ENCODE measurements around the gene RBM46. TPM values are rescaled to one million over a fixed set of nuclear protein-coding genes. Genes with fewer than 3 reads are reported as not detected.

RBM46 gene, protein sequence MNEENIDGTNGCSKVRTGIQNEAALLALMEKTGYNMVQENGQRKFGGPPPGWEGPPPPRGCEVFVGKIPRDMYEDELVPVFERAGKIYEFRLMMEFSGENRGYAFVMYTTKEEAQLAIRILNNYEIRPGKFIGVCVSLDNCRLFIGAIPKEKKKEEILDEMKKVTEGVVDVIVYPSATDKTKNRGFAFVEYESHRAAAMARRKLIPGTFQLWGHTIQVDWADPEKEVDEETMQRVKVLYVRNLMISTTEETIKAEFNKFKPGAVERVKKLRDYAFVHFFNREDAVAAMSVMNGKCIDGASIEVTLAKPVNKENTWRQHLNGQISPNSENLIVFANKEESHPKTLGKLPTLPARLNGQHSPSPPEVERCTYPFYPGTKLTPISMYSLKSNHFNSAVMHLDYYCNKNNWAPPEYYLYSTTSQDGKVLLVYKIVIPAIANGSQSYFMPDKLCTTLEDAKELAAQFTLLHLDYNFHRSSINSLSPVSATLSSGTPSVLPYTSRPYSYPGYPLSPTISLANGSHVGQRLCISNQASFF
- total RNA-seq, result 0.15 TPM

DNA sequence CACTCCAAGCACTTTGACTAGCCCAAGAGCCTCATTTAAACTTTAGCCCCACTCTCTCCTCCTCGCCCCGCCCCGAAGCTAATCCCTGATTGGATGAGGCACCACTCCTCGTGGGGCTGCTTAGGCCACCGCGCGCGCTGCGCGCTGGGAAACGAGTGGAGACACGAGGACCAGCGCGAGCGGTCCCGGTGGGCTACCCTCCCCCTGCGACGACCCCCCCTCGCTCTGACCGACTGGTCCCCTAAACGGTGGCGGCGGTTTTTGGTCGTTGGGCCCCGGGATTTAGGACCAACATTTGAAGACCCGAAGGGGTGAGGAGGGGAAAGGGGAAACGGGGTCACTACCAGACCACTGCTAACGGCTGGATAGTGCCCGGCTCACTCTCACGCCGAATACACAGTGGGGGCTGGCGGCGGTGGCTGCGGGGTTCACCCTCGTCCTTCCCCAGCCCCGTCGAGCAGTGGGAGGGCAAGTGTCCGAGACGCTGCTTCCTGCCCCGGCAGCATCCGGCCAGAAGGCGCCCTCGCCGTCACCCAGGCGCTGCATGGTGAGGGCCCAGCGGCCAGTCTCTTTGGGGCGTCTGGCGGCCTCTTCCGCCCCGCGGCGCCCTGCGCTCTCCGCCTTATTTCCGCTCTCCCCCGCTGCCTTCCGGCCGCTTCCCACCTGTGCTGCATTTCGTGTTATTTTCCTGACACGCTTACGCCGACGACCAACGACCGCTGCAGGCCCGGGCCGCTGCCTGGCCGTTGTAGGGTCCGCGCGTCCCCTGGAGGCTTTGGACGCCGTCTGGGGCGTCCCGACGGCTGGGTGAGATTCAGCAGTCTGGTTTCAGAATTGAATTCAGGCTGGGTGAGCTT is at the start of gene RBM46:
Gene RBM46 (plus strand): TSS at position 147 of the 857 bp plus-strand sequence. CDS start 15,481 bp downstream, outside the sequence.
- DNase-seq (ENCODE audit: low spot score) (no peak), ATAC-seq (no peak)

DNA sequence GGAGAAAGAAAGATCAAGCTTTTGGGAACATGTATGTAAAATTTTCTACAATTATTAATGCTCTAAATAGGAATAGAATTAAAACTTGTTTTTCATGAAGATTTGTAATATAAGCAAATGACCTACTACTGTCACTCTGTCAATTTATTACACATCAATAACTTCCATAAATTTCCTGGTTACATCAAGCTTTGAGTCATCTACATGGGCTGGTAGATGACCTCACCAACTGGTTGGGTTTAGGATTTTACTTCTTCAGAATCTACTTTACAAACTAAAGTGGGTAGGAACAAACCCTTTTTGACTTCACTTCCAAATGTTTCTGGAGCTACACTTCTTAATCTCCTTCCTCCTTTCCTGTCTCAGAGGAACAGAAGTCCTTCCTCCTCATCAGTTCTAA is 49.3 kb upstream of the RBM46 start:
- no peak for DNase-seq (ENCODE audit: low spot score)
- ATAC-seq, result no peak

DNA sequence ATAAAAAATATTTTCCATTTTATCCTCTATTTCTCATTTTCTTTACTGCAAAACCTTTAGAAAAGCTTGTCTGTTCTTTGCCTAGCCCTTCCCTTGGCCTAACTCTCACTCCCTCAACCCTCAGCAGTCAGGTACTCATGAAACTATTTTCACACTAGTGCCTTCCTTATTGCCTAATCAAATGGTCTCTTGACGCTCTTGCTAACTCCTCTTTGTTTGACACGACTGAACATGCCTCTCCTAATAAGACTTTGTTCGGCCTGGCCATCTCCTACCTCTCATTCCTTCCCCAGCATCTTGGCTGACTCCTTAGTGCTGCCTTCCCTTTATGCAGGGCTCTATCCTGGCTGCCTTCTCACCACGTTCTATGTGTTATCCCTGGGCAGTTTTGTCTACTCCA is 48.4 kb upstream of the RBM46 start:
- ATAC-seq (no peak), DNase-seq (ENCODE audit: low spot score) (no peak)

DNA sequence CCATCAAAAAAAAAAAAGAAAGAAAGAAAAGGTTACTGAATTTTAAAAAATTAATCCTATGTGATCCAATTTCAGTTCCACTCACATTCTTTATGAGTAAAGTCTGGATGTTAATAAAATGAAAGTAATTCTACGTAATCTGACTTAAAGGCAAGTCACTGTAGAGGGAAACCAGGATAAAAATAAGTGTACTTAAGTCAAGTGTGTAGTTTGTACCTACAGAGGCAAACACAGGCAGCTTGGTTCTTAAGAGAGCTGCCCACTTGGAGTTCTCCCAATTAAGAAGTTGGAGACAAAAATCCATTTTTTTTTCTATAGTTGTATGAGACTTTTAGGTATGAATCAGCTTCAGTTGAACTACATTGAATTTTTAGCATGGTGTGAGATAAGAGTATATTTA is 44.3 kb upstream of the RBM46 start:
- DNase-seq (ENCODE audit: low spot score) (no peak), ATAC-seq (no peak)

DNA sequence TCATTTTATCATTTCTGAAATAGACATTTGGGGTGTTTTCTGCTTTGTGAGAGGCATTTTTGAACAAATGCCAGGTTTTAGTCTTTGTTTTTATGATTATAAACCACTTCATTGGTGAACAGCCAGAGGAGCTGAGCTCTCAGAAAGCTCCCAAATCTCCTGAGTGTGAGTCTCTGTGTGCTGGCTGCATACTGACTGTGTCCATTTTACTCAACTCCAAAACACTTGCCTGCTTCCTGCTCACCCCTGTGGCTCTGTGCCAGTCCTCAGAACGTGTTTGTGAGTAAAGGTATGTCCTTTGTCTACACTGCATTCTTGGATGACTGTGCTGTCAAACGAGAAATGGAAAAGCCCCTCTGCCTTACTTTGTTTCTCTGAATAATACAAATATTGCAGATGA is 42.6 kb upstream of the RBM46 start:
- ATAC-seq (no peak), DNase-seq (ENCODE audit: low spot score) (no peak)

DNA sequence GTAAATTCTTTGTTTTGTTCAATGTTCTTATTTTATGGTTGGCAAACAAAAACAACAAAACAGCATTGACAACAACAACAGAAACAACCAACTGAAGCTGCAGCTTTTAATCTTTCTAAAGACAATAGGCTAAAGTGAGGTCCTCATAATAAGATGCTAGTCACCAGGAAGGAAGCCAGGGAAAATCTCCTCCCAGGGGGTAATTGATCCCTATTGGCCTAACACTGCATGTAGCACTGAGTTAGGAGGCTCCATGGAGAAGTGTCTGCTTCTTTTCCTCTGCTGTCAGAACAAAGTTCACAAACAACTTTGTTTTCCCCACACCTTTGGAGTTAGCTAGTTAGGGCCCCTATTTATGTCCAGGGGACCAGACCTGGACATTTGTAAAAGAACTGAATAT is 42.0 kb upstream of the RBM46 start:
- no peak for DNase-seq (ENCODE audit: low spot score)
- ATAC-seq, result no peak

DNA sequence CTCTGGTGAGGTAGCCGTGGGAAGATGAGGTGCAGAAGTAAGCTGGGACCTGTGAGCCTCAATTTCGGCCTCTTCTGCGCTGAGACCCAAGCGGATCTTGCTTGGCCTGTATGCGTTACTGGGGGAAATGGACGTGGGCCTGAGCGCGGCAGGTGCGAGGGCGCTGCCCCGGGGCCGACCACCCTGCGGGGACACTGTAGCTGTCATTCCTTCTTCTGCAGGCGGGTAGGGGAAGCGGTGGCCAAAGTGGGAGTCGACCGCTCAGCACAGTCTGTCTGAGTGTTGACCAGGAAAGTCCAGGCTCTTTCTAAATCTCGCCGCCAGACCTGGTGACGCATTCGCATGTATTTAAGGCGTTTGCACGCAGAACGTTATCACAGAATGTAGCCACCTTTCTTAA is 40.6 kb upstream of the RBM46 start:
- no peak for ATAC-seq
- no peak for DNase-seq (ENCODE audit: low spot score)

DNA sequence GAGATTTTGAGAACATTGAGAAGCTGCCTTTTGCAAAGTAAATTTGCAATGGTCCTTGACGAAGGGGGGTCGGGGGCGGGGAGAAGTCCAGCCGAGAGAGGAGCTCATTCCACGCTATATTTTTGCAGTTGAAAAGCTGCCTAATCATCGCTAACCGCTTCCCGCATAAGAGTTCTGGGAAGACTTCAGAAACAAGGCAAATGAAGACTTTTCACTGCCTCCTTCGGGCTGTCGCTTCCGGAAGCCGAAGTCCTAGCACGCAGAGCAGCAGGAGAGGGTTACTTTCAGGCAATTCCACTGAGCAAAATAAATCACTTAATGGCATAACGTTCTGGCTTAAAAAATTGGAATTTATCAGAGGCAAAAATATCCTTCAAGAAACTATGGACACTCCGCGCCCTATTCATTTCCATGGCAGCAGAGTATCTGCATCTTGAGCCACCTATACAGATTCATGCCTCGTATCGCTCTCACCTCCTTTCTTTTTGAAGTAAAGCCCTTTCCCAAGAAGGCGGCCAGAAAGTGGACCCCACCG is 39.9 kb upstream of the RBM46 start:
- ATAC-seq (no peak), DNase-seq (ENCODE audit: low spot score) (no peak)

DNA sequence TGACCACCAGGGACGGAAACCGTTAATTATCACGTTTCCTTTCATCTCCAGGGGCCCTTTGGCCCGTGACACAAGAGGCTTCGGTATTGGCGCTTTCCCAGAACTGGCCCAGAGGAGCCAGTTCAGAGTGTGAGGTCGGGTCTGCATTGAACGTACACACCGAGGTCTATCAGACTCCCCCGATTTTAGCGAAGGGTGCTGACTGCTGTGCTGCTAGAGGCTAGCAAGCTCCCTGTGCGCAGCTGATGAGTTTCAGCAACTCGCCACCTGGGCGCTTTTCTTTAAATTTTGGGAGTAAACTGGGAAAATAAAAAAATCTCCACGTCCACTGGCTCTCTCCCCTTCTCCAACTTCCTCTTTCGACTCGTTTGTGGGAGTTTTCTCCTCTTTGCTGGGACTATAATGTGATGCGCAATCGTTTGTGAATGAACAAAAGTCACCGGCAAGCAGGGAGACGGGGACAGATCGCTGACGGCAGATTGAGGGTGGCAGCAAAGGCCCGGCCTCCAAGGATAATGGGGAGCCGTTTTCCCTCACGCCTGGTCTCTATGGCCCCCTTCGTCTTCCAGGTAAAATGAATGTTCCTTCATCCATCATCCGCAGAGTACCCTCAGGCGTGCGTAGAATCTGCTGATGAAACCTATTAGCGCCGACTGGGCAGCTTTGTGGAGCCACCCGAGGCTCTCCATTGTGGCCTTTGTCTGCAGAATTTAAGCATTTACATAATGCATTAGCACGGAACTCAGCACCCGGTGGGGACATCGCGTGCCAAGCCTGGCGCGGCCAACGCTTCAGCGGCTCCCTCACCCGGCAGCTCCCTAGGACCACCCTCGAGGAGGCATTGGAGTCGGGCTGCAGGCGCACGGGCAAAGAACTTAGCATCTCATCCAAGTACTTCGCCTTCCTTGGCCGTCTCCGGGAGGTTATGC is 38.9 kb upstream of the RBM46 start:
- ATAC-seq (peak; percentile 22), DNase-seq (ENCODE audit: low spot score) (no peak)

DNA sequence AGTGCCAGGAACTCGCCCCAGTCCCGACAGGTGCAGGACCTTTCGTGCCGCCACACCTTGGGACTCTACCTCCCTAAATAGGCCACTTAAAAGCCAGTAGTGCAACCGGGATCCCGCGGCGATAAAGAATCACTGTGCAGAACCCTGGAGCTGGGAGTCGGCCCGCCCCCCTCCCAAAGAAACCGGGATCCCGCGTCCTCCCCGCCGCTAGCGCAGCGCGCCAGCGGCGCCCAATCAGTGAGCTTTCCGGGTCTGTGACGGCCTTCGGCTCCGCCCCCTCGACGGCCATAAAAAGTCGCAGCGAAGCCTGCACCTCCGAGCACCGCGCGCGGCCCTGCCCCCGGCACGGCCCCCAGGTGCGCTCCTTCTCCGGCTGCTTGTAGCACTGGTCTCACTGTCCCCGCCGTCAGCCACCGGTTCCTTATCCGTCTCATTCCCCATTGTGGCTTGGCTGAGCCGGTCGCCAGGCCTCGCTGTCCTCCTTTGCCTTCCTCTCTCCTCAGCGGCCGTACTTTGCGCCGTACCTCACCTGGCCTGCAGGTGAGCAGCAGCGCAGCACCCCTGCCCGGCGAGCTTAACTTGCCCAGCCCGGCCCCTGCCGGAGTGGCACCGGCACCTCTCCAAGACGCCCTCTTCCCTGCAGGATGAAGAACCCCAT is 37.3 kb upstream of the RBM46 start, which contains the start of gene LRAT:
Gene LRAT (plus strand): TSS at position 318 of the 658 bp plus-strand sequence. CDS start 327 bp downstream, at position 645.
- peak; percentile 56 for DNase-seq (ENCODE audit: low spot score)

DNA sequence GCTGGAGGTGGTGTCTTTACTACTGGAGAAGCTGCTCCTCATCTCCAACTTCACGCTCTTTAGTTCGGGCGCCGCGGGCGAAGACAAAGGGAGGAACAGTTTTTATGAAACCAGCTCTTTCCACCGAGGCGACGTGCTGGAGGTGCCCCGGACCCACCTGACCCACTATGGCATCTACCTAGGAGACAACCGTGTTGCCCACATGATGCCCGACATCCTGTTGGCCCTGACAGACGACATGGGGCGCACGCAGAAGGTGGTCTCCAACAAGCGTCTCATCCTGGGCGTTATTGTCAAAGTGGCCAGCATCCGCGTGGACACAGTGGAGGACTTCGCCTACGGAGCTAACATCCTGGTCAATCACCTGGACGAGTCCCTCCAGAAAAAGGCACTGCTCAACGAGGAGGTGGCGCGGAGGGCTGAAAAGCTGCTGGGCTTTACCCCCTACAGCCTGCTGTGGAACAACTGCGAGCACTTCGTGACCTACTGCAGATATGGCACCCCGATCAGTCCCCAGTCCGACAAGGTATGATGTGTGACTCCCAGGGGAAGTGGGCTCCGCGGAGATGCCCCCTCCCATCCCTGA is 36.6 kb upstream of the RBM46 start:
- DNase-seq (ENCODE audit: low spot score), result no peak
- ATAC-seq, result no peak

More for the DNA sequence above, 37.3 kb upstream of the RBM46 start, which contains the start of gene LRAT:
- peak; percentile 89 for ATAC-seq

DNA sequence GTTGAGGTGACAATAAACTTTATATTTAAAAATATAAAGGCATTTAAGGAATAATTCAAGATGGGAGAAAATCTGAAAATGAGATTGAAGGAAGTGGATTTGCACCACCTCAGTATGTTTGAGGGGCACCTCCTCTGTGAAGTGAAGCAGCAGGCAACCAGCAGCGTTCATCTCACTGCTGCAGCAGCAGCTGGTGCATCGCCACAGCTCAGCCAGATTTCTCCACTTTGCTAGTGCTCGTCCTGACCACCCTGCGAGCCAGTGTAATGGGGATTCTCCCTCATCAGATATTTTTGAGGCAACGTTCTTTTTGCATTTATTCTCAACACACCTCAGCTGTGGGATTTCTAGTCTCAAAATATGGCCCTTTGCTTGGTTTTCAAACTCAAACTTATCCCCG is 23.4 kb upstream of the RBM46 start:
- no peak for DNase-seq (ENCODE audit: low spot score)
- no peak for ATAC-seq

DNA sequence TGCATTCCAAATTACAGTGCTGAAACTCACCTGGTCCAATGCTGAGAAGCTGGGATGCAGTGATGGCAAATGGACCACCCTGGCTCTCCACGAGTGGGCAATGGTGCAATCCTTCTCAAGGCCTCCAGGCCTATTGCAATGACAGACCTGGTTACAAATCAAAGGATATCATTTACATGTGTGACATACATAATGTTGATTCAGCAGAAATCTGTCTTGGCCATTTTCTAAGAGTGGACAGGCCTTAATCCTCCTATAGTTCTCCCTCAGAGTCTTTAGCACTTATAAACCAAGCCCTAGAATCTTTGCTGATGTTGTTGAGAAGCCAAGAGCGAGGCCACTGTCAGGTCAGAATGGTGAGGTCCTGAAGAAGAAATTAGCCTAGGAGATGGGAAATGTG is 20.2 kb upstream of the RBM46 start:
- DNase-seq (ENCODE audit: low spot score), result no peak
- ATAC-seq, result no peak

DNA sequence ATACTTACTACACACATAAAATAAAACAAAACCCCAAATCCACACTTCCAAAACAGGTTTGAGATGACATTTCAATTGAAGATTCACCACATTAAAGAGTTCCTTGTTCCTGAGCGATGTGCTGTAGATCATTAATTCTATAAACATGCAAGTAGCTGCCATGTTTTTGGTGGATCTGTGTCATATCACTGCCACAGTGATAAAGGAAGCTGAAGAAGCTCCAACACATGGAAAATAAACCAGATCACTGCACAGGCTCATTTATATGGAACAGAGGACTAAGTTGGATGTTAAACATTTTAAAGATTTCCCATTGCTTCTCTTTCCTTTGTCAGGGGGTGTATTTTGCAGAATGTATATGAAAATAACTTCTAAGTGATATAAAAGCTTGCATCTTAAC is 2.8 kb upstream of the RBM46 start:
- no peak for DNase-seq (ENCODE audit: low spot score)
- ATAC-seq, result no peak

DNA sequence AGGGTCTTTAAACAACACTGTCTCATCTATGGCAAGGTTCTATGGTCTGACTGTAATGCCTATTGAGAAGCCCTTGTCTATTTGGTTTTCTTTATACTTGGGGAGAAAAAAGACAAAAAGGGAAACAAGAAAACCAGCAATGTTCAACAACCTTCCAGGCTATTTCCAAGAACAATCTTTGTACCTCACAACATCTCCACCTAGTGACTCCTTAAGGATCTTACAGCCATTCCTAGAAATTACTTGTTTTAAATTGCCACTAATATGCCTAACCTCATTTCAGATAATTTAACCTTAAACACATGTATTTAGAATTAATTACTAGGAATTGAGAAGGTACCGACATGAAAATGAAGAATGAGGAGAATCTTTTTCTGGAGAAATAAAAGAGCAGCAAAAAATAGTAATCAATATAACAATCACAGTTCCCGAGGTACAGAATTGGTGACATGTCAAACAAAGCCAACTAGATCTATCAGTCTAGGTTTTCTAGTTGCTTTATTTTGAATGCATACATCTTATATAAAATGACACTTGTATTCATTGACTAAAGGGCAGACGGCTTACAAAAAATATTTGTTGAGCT is 1.6 kb upstream of the RBM46 start:
- peak; percentile 82 for ATAC-seq

DNA sequence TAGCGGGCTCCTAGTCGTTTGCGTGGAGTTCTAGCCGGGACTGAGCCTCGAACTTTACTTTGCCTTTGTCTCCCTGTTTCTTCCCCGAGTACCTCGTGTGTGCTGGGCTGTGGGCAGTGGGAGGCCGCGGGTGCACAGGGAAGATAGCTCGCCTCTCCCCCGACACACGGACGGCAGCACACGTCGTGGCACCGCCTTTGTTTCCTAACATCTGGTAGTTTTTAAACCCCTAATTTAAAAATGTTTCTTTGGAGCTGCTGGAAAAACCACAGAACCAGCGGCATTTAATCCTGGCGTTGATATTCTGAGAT is 866 bp downstream of the RBM46 start:
- ATAC-seq (no peak), DNase-seq (ENCODE audit: low spot score) (no peak)

More for the DNA sequence above, 1.6 kb upstream of the RBM46 start:
- no peak for DNase-seq (ENCODE audit: low spot score)

DNA sequence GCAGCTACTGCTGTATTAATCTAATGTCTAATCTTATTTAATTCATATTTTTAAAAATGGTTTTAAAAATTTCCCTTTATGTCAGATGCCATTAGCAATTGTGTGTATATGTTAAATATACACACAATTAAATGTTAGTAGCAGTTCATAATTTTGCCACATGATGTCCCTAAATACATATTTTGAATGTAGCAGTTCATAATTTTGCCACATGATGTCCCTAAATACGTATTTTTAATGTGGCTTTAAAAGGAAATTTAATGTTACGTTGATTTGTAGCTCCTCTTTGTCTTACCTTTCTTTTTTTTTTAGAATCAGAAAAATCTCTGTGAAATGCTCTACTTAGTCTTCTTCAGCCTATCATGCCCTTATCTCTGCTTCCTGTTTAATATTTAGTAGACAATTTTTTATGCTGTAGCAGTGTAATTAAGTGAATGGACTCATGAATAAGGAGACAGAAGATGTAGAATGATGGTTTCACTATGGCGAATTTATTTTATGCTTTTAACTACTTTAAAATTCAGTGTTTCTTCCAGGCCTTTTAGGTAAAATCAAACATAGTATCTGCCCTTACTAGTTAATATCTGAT is 26.1 kb downstream of the RBM46 start:
- DNase-seq (ENCODE audit: low spot score) (no peak), ATAC-seq (peak; percentile 70)

DNA sequence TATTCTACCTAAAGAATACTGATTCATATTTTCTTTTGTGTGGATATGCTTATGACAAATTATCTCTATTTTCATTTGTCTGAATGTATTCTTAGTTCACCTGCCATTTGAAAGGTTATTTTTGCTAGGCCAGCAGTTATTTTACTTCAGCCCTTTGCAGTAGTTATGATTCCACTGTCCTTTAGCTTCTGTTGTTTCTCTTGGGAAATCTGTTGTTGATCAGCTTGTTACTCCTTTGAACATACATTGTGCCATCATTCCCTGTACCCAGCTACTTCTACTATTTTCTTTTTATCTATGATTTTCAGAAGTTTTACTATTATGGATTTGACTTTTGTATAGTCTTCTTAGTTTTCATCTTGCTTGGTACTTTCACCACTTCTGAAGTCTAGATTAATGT is 37.2 kb downstream of the RBM46 start:
- ATAC-seq (no peak), DNase-seq (ENCODE audit: low spot score) (no peak)

DNA sequence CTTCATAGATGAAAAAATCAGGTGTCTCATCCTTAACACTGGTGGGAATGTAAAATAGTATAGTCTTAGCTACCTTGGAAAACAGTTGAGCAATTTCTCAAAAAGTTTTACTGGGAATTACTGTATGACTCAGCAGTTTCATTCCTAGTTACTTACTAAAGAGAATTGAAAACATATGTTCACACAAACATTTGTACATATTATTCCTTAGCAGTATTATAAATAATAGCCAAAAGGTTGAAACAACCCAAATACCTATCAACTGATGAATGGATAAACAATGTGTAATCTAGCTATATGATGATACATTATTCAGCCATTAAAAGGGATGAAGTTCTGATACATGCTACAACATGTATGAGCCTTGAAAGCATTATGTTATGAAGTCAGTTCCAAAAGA is 41.7 kb downstream of the RBM46 start:
- DNase-seq (ENCODE audit: low spot score) (no peak), ATAC-seq (no peak)
